HK-2 (cell line): Measurements from ENCODE around the gene C2orf66.

ENCODE experiments used
- DNase-seq: peaks from one replicate; pipeline ENCODE4 v3.0.0-alpha.2; 2018; ENCODE audit not compliant: unreplicated experiment

The C2orf66 gene

DNA sequence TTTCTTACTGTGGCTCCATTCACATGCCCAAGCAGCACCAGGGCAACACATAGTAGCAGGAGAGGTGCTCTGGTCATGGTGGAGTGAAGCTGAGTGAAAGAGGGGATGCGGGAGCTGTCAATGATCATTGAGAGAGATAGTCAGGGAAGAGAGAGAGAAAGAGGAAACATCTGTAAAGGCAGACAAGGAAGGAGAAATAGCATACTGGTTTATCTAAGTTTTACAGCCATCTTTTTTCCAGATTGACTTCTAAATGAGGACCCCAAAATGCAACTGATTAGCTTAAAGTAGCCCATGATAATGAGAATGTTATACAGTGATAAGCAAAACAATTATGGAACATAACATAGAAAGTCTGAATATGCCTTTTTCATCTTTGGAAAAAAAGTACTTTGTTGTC is at the start of gene C2orf66:
Gene C2orf66, minus strand, starts transcription at position 96 of the 400 bp plus-strand sequence. Its CDS starts 19 bp downstream, at position 77.
- no peak for DNase-seq

DNA sequence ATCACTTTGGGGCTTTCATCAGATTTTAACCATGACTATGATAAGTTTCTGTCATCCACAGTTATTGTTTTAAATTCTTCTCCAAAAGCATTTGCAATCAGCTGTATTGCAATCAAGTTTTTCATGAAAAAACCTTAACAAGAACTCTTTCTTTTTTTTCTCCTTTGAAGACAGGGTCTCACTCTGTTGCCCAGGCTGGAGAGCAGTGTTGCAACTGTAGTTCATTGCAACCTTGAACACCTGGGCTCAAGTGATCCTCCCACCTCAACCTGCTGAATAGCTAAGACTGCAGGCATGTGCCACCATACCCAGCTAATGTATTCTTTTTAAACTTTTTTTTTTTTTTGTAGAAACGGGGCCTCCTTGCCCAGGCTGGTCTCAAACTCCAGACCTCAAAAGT is 45.5 kb upstream of the C2orf66 start:
- no peak for DNase-seq

DNA sequence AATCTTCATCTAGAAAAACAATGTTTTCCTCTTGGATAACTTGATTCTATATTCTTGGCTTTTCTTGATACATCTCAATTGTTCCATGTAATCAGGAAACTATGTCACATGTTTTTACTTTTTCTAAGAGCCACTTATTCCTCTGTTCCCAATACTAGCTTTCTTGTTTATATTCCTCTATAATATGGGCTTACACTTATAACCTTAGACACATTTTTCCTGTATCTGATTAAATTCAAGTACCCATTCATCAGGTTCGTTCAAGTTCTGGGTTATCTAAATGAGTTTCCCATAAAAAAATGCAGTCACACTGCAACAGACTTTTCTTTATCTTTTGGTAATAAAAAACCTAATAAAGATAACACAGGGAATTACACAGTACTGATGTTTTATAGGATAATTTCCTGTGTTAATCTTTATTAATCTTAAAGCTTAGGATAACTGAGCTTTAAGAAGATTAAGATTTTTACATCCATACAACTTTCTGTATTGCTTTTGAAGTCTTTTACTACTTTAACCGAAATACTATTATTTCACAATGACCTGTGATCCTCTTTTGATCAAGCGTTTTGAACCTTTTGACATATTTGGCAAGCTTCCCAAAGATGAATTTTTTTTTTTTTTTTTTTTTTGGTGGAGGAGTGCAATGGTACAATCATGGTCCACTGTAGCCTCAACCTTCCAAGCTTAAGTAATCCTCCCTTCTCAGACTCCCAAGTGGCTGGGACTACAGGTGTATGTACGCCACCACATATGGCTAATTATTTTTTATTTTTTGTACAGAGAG is 44.3 kb upstream of the C2orf66 start:
- no peak for DNase-seq

DNA sequence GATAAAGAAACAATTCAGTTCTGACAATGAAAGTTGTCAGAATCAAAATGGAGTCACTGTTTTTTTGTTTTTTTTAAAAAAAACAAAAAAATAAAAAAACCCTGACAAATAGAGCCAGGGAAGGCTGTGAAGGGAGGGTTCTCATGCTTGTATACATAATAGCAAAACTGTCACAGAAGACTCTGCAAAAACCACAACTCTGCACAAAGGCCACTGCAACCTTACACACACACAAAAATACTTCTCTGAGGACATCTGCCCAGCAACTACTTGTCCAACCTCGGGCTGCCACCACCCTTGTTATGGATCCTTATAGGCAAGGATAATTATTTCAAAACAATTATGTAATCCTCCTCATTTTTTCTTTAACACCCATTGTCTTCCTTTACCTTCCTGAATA is 41.9 kb upstream of the C2orf66 start:
- no peak for DNase-seq

- DNase-seq = no peak
Measured at GRCh38 chr2:196849895-196850294, 40.7 kb upstream of the C2orf66 start.

GRCh38 chr2:196846295-196846694 is 37.1 kb upstream of the C2orf66 start:
- DNase-seq = no peak

- DNase-seq = no peak
Measured at GRCh38 chr2:196845371-196845770, 36.2 kb upstream of the C2orf66 start.

DNA sequence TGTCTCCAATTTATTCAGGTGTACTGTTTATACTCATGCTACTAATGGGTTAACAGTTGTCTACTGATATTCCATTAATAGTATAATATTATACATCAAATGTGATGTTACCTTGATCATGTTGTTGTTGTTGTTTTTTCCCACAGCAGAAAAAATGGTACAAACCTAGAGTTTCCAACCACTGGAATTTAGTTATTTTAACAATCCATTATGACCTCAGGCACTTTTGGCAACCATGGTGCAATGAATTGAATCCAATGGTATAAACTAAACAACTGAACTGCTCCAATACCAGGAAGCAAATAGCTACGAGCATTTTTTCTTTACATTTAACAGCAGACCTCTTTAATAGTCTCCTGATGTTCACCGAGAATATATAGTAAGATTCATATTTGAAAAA is 31.0 kb upstream of the C2orf66 start:
- no peak for DNase-seq

- DNase-seq = no peak
Measured at GRCh38 chr2:196839574-196839973, 30.4 kb upstream of the C2orf66 start.

GRCh38 chr2:196836440-196836839 is 27.3 kb upstream of the C2orf66 start:
- DNase-seq = no peak

- no peak for DNase-seq
Measured at GRCh38 chr2:196830701-196831100, 21.5 kb upstream of the C2orf66 start.

GRCh38 chr2:196827356-196827755 is 18.2 kb upstream of the C2orf66 start:
- no peak for DNase-seq

DNA sequence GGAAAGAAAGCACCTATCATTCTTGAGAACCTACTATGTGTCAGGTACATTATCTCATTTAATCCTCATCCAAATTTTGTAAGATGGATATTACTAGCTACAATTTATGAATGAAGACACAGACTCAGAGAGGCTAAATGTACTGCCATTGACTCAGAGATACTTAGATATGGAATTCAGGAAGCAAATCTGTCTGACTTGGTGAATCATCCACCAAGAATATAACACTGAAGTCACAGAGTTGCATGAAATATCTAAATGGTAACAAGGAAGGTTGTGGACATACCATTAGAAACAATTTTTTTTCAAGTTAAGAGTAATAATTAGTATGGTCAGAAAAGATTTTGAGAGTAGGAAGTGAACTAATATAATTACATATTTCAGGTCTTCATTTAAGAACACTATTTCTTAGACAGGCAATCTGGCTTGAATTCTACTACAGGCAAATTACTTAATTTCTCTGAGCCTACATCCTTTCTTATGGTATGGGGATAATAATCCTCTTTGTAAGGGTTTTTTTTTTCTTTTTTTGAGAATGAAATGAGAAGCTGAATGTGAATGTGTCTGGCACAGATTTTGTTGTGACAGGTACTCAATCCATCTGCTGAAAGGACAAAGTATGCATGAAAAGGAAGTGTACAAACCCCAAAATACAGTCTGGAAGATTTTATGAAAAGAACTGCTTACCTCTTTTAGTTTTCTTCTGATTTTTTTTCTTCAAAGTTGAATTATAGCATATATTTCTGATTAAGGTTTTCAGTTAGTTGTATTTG is 14.8 kb upstream of the C2orf66 start:
- DNase-seq = no peak

DNA sequence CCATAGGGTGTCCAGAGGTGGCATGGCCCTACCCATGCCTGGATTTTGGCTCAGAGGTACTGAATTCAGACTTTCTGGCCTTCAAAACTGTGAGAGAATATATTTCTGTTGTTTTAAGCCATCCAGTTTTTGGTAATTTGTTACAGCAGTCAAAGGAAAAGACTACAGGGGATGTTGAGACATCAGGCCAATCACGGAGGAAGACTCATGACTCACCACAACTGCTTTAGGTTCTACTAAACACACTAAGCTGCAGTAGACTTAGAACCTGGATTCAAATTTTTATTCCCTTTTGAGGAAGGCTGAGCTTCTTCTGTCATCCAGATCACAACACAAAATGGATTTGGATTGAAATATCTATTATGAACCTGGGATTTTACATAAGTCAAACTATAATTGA is 12.0 kb upstream of the C2orf66 start:
- DNase-seq = no peak

DNA sequence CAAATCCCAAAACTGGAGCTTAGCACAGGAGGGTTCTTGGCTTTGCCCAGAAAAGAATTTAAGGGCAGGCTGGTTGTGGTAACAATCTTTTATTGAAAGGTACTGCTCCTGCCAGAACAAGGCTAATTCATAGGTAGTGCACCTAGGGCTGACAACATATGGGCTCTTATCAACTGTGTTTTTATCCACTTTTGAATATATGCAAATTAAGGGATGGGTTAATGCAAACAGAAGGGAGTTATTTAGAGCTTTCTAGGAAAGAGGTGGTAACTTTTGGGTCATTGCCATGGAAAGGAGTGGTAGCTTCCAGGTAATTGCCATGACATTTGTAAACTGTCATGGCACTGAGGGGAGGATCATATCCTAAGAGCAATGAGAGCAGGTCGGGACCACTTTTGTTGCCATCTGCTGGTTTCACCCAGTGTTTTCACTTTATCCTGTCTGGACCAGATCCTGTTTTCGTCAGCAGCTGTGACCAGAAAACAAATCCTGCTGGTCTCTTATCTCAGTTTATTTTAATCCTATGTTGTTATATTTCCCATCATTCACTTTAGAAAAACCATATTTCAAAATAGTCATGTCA is 981 bp downstream of the C2orf66 start:
- no peak for DNase-seq

GRCh38 chr2:196804381-196804780 is 4.8 kb downstream of the C2orf66 start:
- no peak for DNase-seq

DNA sequence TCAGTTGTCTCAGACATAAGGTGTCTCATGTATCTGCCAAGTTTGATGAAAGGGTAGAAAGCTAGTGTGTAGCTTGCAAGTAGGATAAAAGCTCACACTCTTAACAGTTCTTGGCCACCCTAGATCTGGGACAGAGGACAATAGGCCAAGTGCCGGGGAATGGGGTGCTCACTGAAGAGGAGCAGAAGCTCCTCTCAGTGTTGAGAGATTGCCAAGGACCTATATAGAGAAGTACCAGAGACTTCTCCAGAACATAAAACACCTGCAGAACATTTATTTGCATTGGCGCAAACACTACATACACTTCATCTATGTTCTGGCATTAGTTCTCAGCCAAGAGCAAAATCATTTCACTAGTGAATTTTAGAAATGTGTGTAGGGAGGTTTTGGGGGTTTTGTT is 6.8 kb downstream of the C2orf66 start:
- no peak for DNase-seq

GRCh38 chr2:196801674-196802261 is 7.4 kb downstream of the C2orf66 start:
- no peak for DNase-seq

GRCh38 chr2:196798980-196799379 is 10.2 kb downstream of the C2orf66 start:
- no peak for DNase-seq

GRCh38 chr2:196792865-196793264 is 16.3 kb downstream of the C2orf66 start:
- no peak for DNase-seq

DNA sequence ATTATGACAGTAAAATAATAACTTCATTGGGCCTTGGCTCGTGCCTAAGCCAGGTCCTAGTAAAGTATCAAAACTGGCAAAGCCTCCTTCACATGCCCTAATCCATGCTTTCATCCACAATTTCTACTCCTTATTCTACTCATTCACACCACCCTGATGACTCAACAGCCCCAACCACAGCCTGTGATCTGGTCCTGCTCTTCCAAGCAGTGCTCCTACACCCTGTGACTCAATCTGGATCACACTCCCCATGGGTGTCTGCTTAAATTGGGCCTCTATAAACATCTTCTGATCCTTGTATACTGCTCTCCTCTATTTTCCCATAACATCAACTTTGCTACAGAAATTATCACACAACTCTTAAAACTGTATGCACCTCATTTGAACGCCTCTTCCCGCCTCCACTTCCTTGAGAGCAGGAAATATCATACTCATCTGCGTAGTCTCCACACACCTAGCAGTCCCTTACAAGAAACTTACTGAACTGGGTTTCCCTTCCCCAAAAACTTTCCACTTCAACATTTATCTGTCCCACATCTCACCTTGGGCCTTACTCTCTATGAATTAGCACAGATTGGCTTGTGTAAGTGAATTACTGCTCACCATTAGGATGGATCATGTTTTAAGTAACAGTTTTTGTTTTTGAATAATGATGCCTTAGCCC is 25.6 kb downstream of the C2orf66 start:
- DNase-seq = no peak

- DNase-seq = no peak
Measured at GRCh38 chr2:196767101-196767500, 42.1 kb downstream of the C2orf66 start.
